Measurements from ENCODE around the gene CXorf49B. TPM values are rescaled to one million over a fixed set of nuclear protein-coding genes. Genes with fewer than 3 reads are reported as not detected.

CXorf49B gene
- total and polyA plus RNA-seq, 2 donors (not counting 1 experiment from before 2014, with no cell fraction given): not detected

GRCh38 chrX:71815906-71816156 is 52.7 kb downstream of the CXorf49B start:
- Histone ChIP-seq H3K4me2 (replicated peaks; ENCODE audit: low read depth, low read length, poor library complexity, severe bottlenecking) (no peak overlapping the region), H4K20me1 (ENCODE audit: control insufficient read depth, insufficient read depth, low read length, poor library complexity, severe bottlenecking) (no peaks in the 10 kb centered on the region), H3K4me3 (ENCODE audit: control extremely low read depth in 1 of 5, extremely low read depth in 1 of 5, insufficient read depth in 1 of 5, low read depth in 2 of 5, low read length in 4 of 5) (no peak overlapping the region), H3K27ac (ENCODE audit: low read length in 2 of 2) (no peak overlapping the region), H3K36me3 (replicated peaks in 1 of 2; ENCODE audit: control extremely low read depth in 1 of 2, control insufficient read depth in 1 of 2, extremely low read depth in 1 of 2, insufficient read depth in 2 of 2, low read length in 1 of 2) (no peaks in the 10 kb centered on the region), H2AFZ (ENCODE audit: insufficient read depth, low read depth, low read length, poor library complexity, severe bottlenecking) (no peak overlapping the region), H3K79me2 (ENCODE audit: control insufficient read depth, insufficient read depth, low read length) (no peaks in the 10 kb centered on the region), H3K9me3 (ENCODE audit: control extremely low read depth in 1 of 3, control insufficient read depth in 2 of 3, insufficient read depth in 1 of 3, low read length in 2 of 3) (no peaks in the 10 kb centered on the region), H3K27me3 (replicated peaks in 1 of 4; ENCODE audit: control extremely low read depth in 1 of 4, control insufficient read depth in 3 of 4, insufficient read depth in 4 of 4, low read length in 3 of 4) (no peaks in the 10 kb centered on the region), H3K9ac (ENCODE audit: low read length) (no peak overlapping the region), H3K4me1 (ENCODE audit: control insufficient read depth in 2 of 2, insufficient read depth in 2 of 2, low read length in 2 of 2) (no peaks in the 10 kb centered on the region)
- H3K9me3 Mint-ChIP-seq (ENCODE audit: insufficient read depth): no peaks in the 10 kb centered on the region
- ChIA-PET POLR2A (no interaction called here), CTCF (no interaction called here)
- no peak overlapping the region for H3K4me3 Mint-ChIP-seq
- DNase-seq (no peak), ATAC-seq (ENCODE audit: low read depth) (no peak)
- WGBS (ENCODE audit: insufficient coverage): 100% methylated on average over 1 of the region's 2 CpGs
- TF ChIP-seq EZH2 (IDR thresholded peaks at IDR 0.05; ENCODE audit: borderline replicate concordance, insufficient read depth, low read depth, low read length, poor library complexity, severe bottlenecking) (no peak), CTCF (IDR thresholded peaks at IDR 0.05) (no peak)
- no peaks in the 10 kb centered on the region for H3K4me1 Mint-ChIP-seq
- H3K27me3 Mint-ChIP-seq: peaks cover 5% of the 10 kb centered on the region
- intact Hi-C loops (cut with micrococcal nuclease): no loop called here
- no peak overlapping the region for H3K27ac Mint-ChIP-seq

Small RNA genes within 50 kb of the gene (small RNA-seq; reads per million reads assigned to genes)
- not detected for gene BX276092.1 (ENCODE audit: insufficient read length, low read depth, low replicate concordance)
- not detected for gene BX276092.6 (ENCODE audit: insufficient read length, low read depth, low replicate concordance)
- gene BX276092.8 (ENCODE audit: insufficient read length, low read depth, low replicate concordance): not detected

Other genes starting within 250 kb of the CXorf49B start
- 307 and 330 TPM in 2 replicates for gene OGT, start 230.2 kb upstream of the CXorf49B start, total RNA-seq
- gene OGT, start 230.2 kb upstream of the CXorf49B start, polyA plus RNA-seq: 235 and 331 TPM in 2 replicates
- gene GCNA, start 184.9 kb upstream of the CXorf49B start, total RNA-seq: 5.6 and 6.2 TPM in 2 replicates
- gene GCNA, start 184.9 kb upstream of the CXorf49B start, polyA plus RNA-seq: 4.7 and 6.0 TPM in 2 replicates
- 6.9 and 8.0 TPM in 2 replicates for gene CXCR3, start 144.8 kb upstream of the CXorf49B start, total RNA-seq
- gene CXCR3, start 144.8 kb upstream of the CXorf49B start, polyA plus RNA-seq: 3.4 and 8.7 TPM in 2 replicates
- gene CXorf49, start 45.1 kb upstream of the CXorf49B start, total RNA-seq: not detected in 2 replicates
- gene CXorf49, start 45.1 kb upstream of the CXorf49B start, polyA plus RNA-seq: not detected in 2 replicates
- gene NHSL2, start 147.5 kb downstream of the CXorf49B start, total RNA-seq: 1.7 and 3.3 TPM in 2 replicates
- 0.16 and 0.20 TPM in 2 replicates for gene NHSL2, start 147.5 kb downstream of the CXorf49B start, polyA plus RNA-seq

All from B cell (primary cell).